KMS-11 (cell line): ENCODE results near the gene NBPF6.
"Not testable (repeated sequence)": the region's sequence is repeated elsewhere in the genome, so short reads cannot be mapped to it uniquely, and the experiment has no call there.

ENCODE experiments used
- H2AFZ ChIP-seq: fragments of 200-600 bp; sonication (generic); 2 replicates; pipeline ENCODE4 v1.6.1; 2016; ENCODE audit warnings: antibody characterized with exemption, mixed run types, low read depth
- H3K27ac ChIP-seq: fragments of 200-600 bp; sonication (generic); 2 replicates; pipeline ENCODE4 v1.6.1; 2016; ENCODE audit warnings: mild to moderate bottlenecking, mixed run types
- H3K27me3 ChIP-seq: fragments of 200-600 bp; sonication (generic); 2 replicates; pipeline ENCODE4 v1.6.1; 2017; ENCODE audit warnings: mild to moderate bottlenecking, low read depth, mixed run types, moderate library complexity; ENCODE audit not compliant: insufficient read depth
- H3K36me3 ChIP-seq: fragments of 200-600 bp; sonication (generic); 2 replicates; pipeline ENCODE4 v1.6.1; 2017; ENCODE audit warnings: mild to moderate bottlenecking, mixed run types; ENCODE audit not compliant: insufficient read depth
- H3K4me1 ChIP-seq: fragments of 200-600 bp; sonication (generic); 2 replicates; pipeline ENCODE4 v1.6.1; 2016; ENCODE audit warnings: mild to moderate bottlenecking, low read depth, mixed run types; ENCODE audit not compliant: poor library complexity, severe bottlenecking
- H3K4me2 ChIP-seq: fragments of 200-600 bp; sonication (generic); 2 replicates; pipeline ENCODE4 v1.7.0; 2016; ENCODE audit warnings: mild to moderate bottlenecking, mixed run types
- H3K4me3 ChIP-seq: fragments of 200-600 bp; sonication (generic); IDR thresholded peaks from 2 replicates; pipeline ENCODE4 v1.6.1; 2017; ENCODE audit warnings: low read depth, low read length, mixed read lengths; ENCODE audit not compliant: insufficient read depth
- H3K79me2 ChIP-seq: fragments of 200-600 bp; sonication (generic); 2 replicates; pipeline ENCODE4 v1.6.1; 2016; ENCODE audit warnings: low read depth, mixed run types; ENCODE audit not compliant: insufficient read depth
- H3K9ac ChIP-seq: fragments of 200-600 bp; sonication (generic); 2 replicates; pipeline ENCODE4 v1.6.1; 2016; ENCODE audit warnings: mild to moderate bottlenecking, mixed run types
- H4K20me1 ChIP-seq: fragments of 200-600 bp; sonication (generic); 2 replicates; pipeline ENCODE4 v1.6.1; 2016; ENCODE audit warnings: mild to moderate bottlenecking, mixed run types; ENCODE audit not compliant: insufficient read depth

Gene NBPF6

GRCh38 chr1:108450043-108450442 lies at the start of gene NBPF6:
Gene NBPF6, plus strand, starts transcription at chr1:108450343. Its CDS starts 259 bp downstream, at chr1:108450602.
- not testable (repeated sequence) for H3K4me1 ChIP-seq, H3K4me3 ChIP-seq, H3K9ac ChIP-seq, H3K4me2 ChIP-seq, H4K20me1 ChIP-seq, H3K36me3 ChIP-seq, H3K27ac ChIP-seq, H3K79me2 ChIP-seq, H2AFZ ChIP-seq, H3K27me3 ChIP-seq

- not testable (repeated sequence) for H3K27me3 ChIP-seq, H3K36me3 ChIP-seq, H2AFZ ChIP-seq, H4K20me1 ChIP-seq, H3K4me1 ChIP-seq, H3K4me2 ChIP-seq, H3K27ac ChIP-seq, H3K79me2 ChIP-seq, H3K9ac ChIP-seq, H3K4me3 ChIP-seq
Measured at GRCh38 chr1:108411098-108411833, 38.9 kb upstream of the NBPF6 start.

GRCh38 chr1:108420129-108420528 lies 30.0 kb upstream of the NBPF6 start:
- H3K79me2 ChIP-seq, H3K27me3 ChIP-seq, H3K9ac ChIP-seq, H3K4me2 ChIP-seq, H3K27ac ChIP-seq, H3K4me1 ChIP-seq, H4K20me1 ChIP-seq, H2AFZ ChIP-seq, H3K4me3 ChIP-seq, H3K36me3 ChIP-seq: not testable (repeated sequence)

DNA sequence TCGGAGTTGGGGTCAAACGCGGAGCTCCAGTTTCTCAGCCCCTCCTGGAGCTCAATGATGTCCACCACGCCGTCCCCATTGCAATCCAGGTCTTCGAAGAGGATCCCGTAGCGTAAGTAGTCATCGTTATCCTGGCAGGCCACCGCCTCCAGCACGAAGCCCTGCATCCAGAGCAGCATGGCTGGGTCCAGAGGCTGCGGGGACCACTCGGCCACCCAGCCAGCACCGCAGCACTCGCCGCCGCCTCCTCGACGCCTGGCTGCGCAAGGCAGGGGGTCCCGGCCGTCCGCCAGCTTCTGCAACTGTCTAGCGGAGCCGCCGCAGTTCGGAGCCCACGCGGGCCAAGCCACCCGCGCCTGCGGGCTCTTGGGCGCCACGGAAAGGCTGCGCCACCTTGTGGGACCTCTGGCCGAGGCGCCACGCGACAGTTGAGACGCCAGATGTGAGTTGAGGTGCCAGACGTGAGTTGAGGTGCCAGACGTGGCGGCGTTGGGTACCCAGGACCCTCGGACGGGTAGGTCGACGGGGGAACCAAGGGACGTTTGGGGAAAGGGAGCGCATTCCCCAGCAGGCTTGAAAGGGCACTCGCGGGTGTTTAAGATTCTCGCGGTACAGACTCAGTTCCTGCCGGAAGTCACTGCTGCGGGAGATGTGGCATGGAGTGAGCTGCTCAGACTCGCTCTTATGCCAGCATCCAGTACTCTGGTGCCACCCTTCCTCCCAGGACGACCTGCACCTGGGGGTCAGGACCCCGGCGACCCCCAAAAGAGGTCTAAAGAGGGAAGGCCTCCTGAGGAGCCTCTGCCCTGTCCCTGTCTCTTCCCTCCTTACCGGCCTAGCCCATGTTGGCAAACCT lies 28.9 kb upstream of the NBPF6 start:
- H3K9ac ChIP-seq: not testable (repeated sequence)

GRCh38 chr1:108426877-108427276 lies 23.3 kb upstream of the NBPF6 start:
- H3K79me2 ChIP-seq, H4K20me1 ChIP-seq, H3K4me1 ChIP-seq, H3K9ac ChIP-seq, H3K4me2 ChIP-seq, H3K27me3 ChIP-seq, H3K4me3 ChIP-seq, H2AFZ ChIP-seq, H3K27ac ChIP-seq, H3K36me3 ChIP-seq: not testable (repeated sequence)

More for the DNA sequence above, 28.9 kb upstream of the NBPF6 start:
- H3K4me3 ChIP-seq, H2AFZ ChIP-seq, H3K4me1 ChIP-seq, H3K4me2 ChIP-seq, H3K36me3 ChIP-seq, H4K20me1 ChIP-seq, H3K27ac ChIP-seq, H3K79me2 ChIP-seq, H3K27me3 ChIP-seq: not testable (repeated sequence)

GRCh38 chr1:108432002-108432401 lies 18.1 kb upstream of the NBPF6 start:
- not testable (repeated sequence) for H4K20me1 ChIP-seq, H3K4me1 ChIP-seq, H3K4me2 ChIP-seq, H3K27ac ChIP-seq, H2AFZ ChIP-seq, H3K79me2 ChIP-seq, H3K36me3 ChIP-seq, H3K9ac ChIP-seq, H3K4me3 ChIP-seq, H3K27me3 ChIP-seq

DNA sequence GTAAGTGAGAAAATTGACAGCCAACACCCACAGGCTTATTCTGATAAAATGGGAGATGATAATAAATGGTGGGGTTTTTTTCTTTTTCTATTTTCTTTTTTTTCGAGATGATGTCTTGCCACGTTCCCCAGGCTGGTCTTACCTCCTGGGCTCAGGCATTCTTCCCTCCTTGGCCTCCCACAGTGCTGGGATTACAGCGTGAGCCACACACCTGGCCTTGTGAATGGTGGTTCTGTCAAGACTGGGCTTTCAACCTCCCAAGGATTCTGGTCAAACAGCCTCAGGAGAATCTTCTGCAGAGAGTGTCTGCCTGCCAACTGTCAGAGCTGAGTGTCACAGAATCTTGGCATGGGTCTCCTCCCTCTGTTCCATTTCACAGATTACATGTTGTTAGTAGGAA lies 16.7 kb upstream of the NBPF6 start:
- H3K9ac ChIP-seq, H3K4me1 ChIP-seq, H2AFZ ChIP-seq, H3K79me2 ChIP-seq, H3K4me3 ChIP-seq, H3K4me2 ChIP-seq, H4K20me1 ChIP-seq, H3K27me3 ChIP-seq, H3K36me3 ChIP-seq, H3K27ac ChIP-seq: not testable (repeated sequence)

DNA sequence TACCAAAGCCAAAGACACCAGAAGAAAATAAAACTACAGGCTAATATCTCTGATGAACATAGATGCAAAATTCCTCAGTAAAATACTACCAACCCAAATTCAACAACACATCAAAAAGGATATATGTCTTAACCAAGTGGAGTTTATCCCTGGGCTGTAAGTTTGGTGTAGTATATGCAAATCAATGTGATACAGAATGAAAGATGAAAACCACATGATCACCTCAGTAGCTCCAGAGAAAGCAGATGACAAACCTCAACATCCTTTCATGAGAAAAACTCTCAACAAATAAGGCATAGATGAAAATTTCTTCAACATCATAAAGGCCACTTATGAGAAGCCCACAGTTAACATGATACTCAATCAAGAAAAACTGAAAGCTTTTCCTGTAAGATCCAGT lies 11.6 kb upstream of the NBPF6 start:
- not testable (repeated sequence) for H3K79me2 ChIP-seq, H4K20me1 ChIP-seq, H3K4me2 ChIP-seq, H3K4me3 ChIP-seq, H3K4me1 ChIP-seq, H3K27me3 ChIP-seq, H3K27ac ChIP-seq, H2AFZ ChIP-seq, H3K36me3 ChIP-seq, H3K9ac ChIP-seq

DNA sequence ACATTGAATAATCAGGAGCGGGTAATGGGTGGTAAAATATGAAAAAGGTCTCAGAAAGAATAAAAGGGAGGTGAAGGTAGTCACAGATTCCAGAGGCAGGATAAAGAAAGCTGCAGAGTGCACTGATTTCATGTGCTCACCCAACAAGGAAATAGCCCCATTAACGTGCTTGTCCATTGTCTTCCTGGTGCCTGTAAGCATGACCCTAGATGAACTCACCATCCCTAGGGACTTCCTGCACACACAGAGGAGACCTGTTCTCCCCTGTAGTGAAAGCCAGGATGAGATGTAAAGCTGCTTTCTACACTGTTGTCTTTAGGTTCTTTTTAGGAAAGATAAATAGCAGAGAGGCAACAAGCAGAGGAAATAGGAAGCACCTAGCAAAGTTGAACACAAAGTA lies 4.4 kb downstream of the NBPF6 start:
- H3K4me3 ChIP-seq, H4K20me1 ChIP-seq, H3K79me2 ChIP-seq, H3K9ac ChIP-seq, H3K27ac ChIP-seq, H3K4me2 ChIP-seq, H2AFZ ChIP-seq, H3K27me3 ChIP-seq, H3K36me3 ChIP-seq, H3K4me1 ChIP-seq: not testable (repeated sequence)

DNA sequence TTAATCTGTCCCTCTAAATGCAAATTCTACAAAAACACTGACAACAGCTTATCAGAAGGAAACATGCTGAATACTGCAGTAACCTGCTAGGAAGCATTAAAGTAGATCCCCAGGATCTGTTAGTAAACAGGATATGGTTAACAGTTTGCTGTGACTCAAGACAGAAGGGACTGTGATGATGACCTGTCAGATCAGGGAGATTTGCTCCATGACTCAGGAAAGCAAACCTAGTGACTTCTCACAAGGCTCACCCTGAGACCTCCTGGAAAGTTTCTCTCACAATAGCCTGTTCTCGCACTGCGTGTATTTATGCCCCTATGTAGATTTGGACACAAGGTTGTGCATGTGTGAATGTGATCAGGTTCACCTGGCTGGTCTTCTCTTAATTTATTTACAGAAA lies 8.5 kb downstream of the NBPF6 start:
- H4K20me1 ChIP-seq, H3K4me1 ChIP-seq, H3K27me3 ChIP-seq, H3K4me3 ChIP-seq, H2AFZ ChIP-seq, H3K27ac ChIP-seq, H3K79me2 ChIP-seq, H3K9ac ChIP-seq, H3K36me3 ChIP-seq, H3K4me2 ChIP-seq: not testable (repeated sequence)
